Bone marrow (tissue), 2 donors: ENCODE data around the gene MRPS12.

Experiments used
- DNase-seq, 2 donors: peaks; one replicate each; lab custom pipeline; 2025; lab: John Stamatoyannopoulos, UW

Gene MRPS12

GRCh38 chr19:38975214-38975860, 44.6 kb downstream of the MRPS12 start, which contains the start of gene FBXO17:
Gene FBXO17, minus strand, starts transcription at chr19:38975742. Its CDS starts 25,423 bp downstream, at chr19:38950319.
- no peak for DNase-seq

- DNase-seq = no peak
Observed at GRCh38 chr19:38975861-38976271, 45.1 kb downstream of the MRPS12 start.

GRCh38 chr19:38977445-38978325, 46.9 kb downstream of the MRPS12 start:
- no peak for DNase-seq

GRCh38 chr19:38978326-38978689, 47.6 kb downstream of the MRPS12 start:
- no peak for DNase-seq

GRCh38 chr19:38979812-38980211, 49.1 kb downstream of the MRPS12 start:
- DNase-seq = no peak

GRCh38 chr19:38980583-38981374, 50.0 kb downstream of the MRPS12 start:
- DNase-seq = no peak
